Activated T-helper 17 cell treated with anti-CD3 and anti-CD28 coated beads, Interleukin-2, amount 50 U/mL, for 72 hours (primary cell): ENCODE measurements around the gene PGGHG. TPM values are rescaled to one million over a fixed set of nuclear protein-coding genes. Genes with fewer than 3 reads are reported as not detected.
"Not testable (repeated sequence)": the region's sequence is repeated elsewhere in the genome, so short reads cannot be mapped to it uniquely, and the experiment has no call there.

Experiments used
- ATAC-seq: fragments of 150-1000 bp; cut with Tn5 transposase; replicated peaks from 2 replicates; pipeline ENCODE4 v1.10.0; 2021; ENCODE audit warnings: mild to moderate bottlenecking, moderate library complexity
- H3K27ac Mint-ChIP-seq: one replicate; pipeline ENCODE4 v1.8.0; 2022; ENCODE audit warnings: mixed read lengths
- H3K27me3 Mint-ChIP-seq: one replicate; pipeline ENCODE4 v1.8.0; 2022; ENCODE audit warnings: mixed read lengths
- H3K36me3 Mint-ChIP-seq: one replicate; pipeline ENCODE4 v1.8.0; 2022; ENCODE audit warnings: low read depth, mild to moderate bottlenecking, mixed read lengths
- H3K4me1 Mint-ChIP-seq: one replicate; pipeline ENCODE4 v1.8.0; 2022; ENCODE audit warnings: mixed read lengths
- H3K4me3 Mint-ChIP-seq: one replicate; pipeline ENCODE4 v1.8.0; 2022; ENCODE audit warnings: mild to moderate bottlenecking, mixed read lengths
- H3K9me3 Mint-ChIP-seq: one replicate; pipeline ENCODE4 v1.8.0; 2022; ENCODE audit warnings: mixed read lengths
- total RNA-seq, 2 donors: library from RNA; stranded (reverse); gene quantifications; one replicate each; pipeline ENCODE4 v1.2.3, GENCODE V29; 2022

Gene PGGHG
- total RNA-seq, 2 donors from 2014 or later: 31.7 to 196 TPM

DNA sequence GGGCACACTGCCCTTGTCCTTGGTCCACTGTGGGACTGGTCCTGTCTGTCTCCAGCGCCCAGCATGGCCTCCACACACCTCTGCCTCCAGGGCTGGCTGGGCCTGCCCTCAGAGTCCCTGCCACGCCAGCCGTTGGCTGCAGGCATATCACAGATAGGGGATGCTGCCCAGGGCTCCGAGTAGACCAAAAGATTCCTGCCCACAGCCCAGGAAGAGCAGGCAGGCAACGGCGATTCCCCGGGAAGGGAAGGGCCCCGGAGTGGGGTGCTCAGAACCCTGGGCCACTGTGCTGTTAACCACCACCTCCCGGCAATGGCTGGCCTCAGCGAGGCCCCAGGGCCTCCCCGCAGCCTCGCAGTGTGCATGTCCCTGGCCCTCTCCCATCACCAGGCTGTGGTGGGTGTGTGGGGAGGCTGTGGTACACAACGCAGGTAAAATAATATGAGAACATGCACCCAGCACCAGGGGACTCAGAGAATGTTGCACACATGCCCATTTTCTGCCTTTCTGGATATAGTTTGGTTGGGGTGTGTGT, 8.2 kb downstream of the PGGHG start:
- H3K9me3 Mint-ChIP-seq: no peaks in the 10 kb centered on the region

DNA sequence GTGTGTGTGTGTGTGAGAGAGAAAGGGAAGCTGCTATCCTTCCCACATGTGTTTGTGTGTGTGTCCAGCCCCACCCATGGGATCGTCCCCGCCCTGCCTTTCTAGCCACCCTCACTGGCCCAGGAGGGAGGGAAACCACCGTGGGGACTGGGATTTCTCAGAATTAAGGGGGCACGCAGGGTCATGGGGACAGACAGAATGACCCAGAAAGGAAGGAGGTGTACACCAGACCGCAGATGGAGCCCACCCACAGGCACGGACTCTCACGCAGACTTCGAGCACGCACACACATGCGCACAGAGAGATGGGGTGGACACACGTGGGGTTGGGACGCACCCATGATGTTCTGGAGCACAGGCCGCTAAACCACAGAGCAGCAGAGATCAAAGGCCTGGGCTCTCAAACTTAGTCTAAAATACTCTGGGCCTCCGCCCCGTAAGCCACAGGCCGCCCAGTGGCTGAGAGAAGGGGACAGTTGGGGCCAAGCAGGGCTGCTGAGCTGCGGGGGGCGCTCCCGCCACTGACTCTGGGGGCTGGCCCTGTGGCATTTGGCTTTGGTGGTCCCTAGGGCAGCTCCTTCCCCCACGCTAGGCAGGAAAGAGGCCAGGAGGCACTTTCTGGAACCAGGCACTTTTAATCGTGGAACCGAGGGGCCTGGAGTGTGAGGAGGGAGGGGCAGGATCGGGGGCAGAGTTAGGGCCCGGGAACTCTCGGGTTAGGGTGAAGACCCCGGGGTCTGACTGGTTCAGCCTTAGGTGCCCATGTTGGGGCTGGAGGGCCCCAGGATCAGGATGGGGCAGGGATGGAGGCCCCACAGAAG, 8.9 kb downstream of the PGGHG start:
- H3K4me3 Mint-ChIP-seq: peak overlapping the region; percentile 51
- H3K9me3 Mint-ChIP-seq: no peaks in the 10 kb centered on the region
- peaks cover 4% of the 10 kb centered on the region for H3K27me3 Mint-ChIP-seq
- H3K4me1 Mint-ChIP-seq: peaks cover 10% of the 10 kb centered on the region
- H3K27ac Mint-ChIP-seq: peak overlapping the region; percentile 73
- peak; percentile 83 for ATAC-seq
- peaks cover 15% of the 10 kb centered on the region for H3K36me3 Mint-ChIP-seq

More for the DNA sequence above, 8.2 kb downstream of the PGGHG start:
- Mint-ChIP-seq H3K4me1 (peaks cover 5% of the 10 kb centered on the region), H3K27me3 (peaks cover 4% of the 10 kb centered on the region), H3K4me3 (peak overlapping the region; percentile 51), H3K27ac (peak overlapping the region; percentile 73), H3K36me3 (peaks cover 15% of the 10 kb centered on the region)
- ATAC-seq: peak; percentile 35

DNA sequence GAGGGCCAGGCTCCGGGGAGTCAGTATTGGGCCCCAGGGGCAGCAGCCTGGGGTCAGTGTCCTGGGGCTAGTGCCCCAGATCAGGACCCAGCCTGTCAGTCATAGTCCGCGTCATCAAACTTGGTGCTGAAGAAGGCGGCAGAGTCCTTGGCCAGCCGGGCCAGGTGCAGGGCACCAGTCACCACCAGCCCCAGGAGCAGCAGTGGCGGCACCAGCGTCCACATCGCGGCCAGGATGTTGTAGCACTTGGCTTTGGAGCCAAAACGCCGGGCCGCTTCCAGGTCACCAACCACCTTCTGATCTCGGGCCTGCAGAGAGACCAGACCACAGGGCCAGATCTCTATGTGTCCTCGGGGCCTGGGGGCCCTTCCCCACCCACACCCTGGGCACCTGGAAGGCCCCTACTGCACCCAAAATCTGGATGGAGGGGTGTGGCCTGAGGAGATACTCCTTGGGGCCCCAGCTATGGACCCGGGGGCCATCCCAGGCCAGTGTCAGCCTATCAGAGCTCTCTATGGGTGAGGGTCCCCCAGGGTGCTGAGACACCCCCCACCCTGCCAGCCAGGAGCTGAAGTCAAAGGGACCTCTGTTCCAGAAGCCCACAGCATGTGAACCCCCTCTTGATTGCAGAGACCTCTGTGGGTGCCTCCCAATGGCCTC, 9.6 kb downstream of the PGGHG start:
- H3K4me3 Mint-ChIP-seq: no peak overlapping the region
- H3K4me1 Mint-ChIP-seq: peaks cover 18% of the 10 kb centered on the region
- H3K9me3 Mint-ChIP-seq: no peaks in the 10 kb centered on the region
- peaks cover 15% of the 10 kb centered on the region for H3K36me3 Mint-ChIP-seq
- peaks cover 4% of the 10 kb centered on the region for H3K27me3 Mint-ChIP-seq
- ATAC-seq: no peak
- no peak overlapping the region for H3K27ac Mint-ChIP-seq

DNA sequence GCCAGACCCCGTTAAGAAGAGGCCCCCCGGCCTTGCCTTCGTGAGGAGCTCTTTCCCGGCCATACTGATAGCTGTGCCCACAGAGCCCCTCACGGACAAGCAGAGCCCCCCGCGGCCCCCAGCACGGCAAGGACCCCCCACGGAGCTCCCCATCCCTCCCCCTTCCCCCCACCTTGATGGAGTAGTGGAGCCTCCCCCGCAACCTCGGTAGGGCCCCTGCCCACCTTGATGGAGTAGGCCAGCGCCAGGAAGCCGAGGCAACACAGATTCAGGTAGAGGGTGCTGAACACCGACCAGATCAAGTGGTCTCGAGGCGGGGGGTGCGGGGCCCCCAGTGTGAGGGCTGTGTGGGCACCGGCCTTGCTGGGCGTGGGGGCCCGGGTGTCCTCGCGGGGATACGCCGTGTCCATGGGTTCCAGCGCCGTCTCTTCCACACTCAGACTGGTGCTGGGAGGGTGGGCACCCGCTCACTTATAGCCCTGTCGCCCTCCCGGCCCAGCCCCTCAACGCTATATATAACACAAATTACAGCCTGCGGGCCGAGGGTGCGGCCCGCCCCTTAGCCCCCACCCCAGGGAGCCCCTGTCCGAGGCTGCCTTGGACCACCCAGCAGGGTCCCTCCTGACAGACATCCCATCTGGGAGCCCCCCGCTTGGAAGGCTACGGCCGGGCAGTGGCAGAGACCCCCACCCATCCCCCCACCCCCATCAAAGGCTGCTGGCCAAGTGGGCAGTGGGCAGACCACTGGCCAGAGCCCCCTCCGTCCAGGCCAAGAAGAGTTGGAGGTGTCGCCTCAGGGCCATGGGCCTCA, 10.4 kb downstream of the PGGHG start, which contains the start of gene IFITM5:
TSS of gene IFITM5 (minus strand) at position 446 of the 811 bp plus-strand sequence. CDS start at position 410, 36 bp downstream.
- no peak within 1 kb of the TSS for H3K27ac Mint-ChIP-seq
- ATAC-seq: no peak
- peaks cover 8% of the 10 kb centered on the region for H3K36me3 Mint-ChIP-seq
- H3K4me3 Mint-ChIP-seq: no peak within 1 kb of the TSS
- H3K27me3 Mint-ChIP-seq: peaks cover 4% of the 10 kb centered on the region
- H3K9me3 Mint-ChIP-seq: no peaks in the 10 kb centered on the region
- H3K4me1 Mint-ChIP-seq: peaks cover 18% of the 10 kb centered on the region

DNA sequence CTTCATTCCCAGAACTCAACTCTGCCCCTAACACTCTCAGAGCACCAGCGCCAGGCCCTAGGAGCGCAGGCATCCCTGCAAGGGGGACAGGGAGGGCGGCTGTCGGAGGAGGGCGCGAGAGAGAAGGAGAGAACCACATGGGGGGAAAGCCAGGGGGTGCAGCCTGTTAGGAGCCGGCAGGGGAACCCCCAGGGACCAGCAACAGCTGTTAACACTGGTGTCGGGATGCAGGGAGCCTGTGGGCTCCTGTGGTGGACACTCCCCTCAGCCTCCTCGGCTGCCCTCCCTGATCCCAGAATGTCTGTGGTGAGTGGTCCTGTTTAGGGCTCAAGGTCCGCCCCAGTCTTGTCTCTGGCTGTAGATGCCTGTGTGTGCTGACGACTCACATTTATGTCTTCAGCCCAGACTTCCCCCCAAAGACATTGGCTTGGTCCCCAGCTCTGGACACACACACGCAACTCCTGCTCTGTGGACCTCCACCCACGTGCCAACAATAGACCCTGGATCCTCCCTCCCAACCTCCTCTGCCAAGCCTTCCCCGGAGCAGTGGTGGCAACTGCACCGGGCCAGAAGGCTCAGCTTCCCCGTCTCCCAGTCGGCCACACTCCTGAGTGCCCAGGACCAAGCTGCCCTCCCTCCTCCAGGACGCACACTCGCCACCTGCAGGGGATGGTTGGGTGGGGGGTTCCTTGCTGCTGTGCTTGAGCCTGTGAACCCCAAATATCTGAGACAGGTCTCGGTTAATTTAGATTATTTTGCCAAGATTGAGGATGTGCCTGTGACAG, 11.2 kb downstream of the PGGHG start:
- ATAC-seq: no peak
- Mint-ChIP-seq H3K4me3 (no peak overlapping the region), H3K9me3 (no peaks in the 10 kb centered on the region), H3K4me1 (peaks cover 18% of the 10 kb centered on the region), H3K27me3 (peaks cover 4% of the 10 kb centered on the region), H3K36me3 (no peaks in the 10 kb centered on the region), H3K27ac (no peak overlapping the region)

DNA sequence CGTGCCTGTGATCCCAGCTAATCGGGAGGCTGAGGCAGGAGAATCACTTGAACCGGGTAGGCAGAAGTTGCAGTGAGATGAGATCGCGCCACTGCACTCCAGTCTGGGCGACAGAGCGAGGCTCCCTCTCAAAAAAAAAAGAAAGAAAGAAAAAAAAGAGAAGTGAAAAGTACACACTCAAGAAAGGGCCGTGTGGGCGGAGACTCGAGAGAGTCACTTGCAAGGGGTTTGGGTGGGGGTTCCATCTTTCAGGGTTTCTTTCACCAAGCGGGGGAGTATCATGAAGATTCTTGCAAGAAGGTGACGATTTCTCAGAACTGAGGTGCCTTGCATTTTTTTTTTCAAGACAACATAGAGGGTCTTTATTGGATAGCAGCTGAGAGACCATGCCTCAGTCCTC, 14.4 kb downstream of the PGGHG start:
- ATAC-seq: no peak
- Mint-ChIP-seq H3K36me3 (peaks cover 4% of the 10 kb centered on the region), H3K27me3 (peaks cover 4% of the 10 kb centered on the region), H3K4me1 (peaks cover 18% of the 10 kb centered on the region), H3K4me3 (no peak overlapping the region), H3K27ac (peak overlapping the region; percentile 75), H3K9me3 (no peaks in the 10 kb centered on the region)

DNA sequence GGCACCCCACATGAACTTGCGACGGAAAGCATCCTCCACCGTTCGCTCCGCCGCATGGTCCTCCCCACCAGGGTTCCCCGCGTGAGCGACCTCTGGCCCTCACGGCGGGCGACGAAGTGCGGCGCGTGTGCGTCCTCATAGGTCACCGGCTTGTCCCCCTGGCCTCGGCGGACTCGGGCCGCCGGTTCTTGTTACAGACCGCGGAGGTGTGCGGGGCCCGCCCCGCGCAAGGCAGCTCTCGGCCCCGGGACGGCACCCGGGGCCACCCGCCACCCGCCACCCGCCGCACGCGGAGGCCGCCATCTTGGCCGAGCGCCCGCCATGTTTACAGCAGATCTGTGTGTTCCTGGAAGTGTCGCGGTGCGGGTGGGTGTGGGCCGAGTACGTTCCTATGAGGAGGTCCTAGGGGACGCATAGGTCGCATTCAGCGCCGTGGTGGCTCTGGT, 15.2 kb downstream of the PGGHG start:
- no peaks in the 10 kb centered on the region for H3K9me3 Mint-ChIP-seq
- peaks cover 18% of the 10 kb centered on the region for H3K4me1 Mint-ChIP-seq
- no peak overlapping the region for H3K4me3 Mint-ChIP-seq
- H3K27ac Mint-ChIP-seq: no peak overlapping the region
- H3K27me3 Mint-ChIP-seq: peaks cover 4% of the 10 kb centered on the region
- peaks cover 12% of the 10 kb centered on the region for H3K36me3 Mint-ChIP-seq
- no peak for ATAC-seq

DNA sequence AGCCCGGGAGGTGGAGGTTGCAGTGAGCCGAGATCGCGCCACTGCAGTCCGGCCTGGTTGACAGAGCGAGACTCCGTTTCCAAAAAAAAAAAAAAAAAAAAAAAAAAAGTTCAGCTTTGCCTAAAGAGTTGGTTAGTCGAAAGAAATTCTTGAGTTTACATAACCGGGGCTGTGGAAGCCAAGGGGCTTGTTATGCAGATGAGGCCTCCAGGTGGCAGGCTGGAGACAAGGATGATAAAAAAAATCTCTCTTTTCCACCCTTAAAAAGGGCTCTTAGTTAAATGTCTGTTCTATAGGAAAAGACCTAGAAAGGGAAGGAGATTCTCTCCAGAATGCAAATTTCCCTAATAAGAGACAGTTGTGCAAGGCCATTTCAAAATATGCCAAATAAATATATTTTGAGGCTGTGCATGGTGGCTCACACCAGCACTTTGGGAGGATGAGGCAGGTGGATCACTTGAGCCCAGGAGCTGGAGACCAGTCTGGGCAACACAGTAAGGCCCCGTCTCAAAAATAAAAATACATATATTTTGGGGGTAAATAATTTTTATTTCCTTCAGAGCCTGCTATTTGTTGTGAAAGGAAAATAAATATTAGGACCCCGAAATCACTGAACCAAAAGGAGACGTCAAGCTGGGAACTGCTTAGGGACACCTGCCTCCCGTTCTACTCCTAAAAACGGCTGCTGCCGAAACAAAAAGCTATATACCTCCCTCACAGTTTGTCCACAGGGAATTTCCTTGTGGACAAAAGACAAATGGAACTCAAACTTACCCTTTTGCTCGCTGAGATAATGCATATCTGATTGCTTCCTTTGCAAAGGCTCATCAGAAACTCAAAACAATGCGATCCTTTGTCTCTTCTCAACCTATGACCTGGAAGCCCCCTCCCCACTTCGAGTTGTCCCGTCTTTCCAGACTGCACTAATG, 16.3 kb downstream of the PGGHG start:
- H3K27me3 Mint-ChIP-seq: peaks cover 4% of the 10 kb centered on the region
- H3K4me1 Mint-ChIP-seq: peaks cover 21% of the 10 kb centered on the region
- no peaks in the 10 kb centered on the region for H3K9me3 Mint-ChIP-seq
- no peak overlapping the region for H3K4me3 Mint-ChIP-seq
- peaks cover 22% of the 10 kb centered on the region for H3K36me3 Mint-ChIP-seq
- H3K27ac Mint-ChIP-seq: no peak overlapping the region
- ATAC-seq: no peak

DNA sequence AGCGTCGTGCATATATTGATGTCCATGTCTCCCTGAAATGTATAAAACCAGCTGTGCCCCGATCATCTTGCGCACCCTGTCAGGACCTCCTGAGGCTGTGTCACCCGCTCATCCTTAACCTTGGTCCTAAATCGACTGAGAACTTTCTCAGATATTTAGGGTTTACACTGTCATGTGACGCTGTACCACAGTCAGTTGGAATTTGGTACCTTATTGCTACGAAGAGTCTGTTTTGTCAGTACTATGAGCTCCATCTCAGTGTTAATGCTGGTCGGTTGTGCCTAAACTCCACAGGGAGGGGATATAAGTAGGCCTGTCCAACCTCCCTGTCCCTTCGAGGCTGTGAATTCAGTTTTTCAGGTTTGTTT, 16.9 kb downstream of the PGGHG start:
- no peak for ATAC-seq
- Mint-ChIP-seq H3K4me3 (no peak overlapping the region), H3K4me1 (peaks cover 21% of the 10 kb centered on the region), H3K27ac (no peak overlapping the region), H3K27me3 (no peaks in the 10 kb centered on the region), H3K36me3 (peaks cover 22% of the 10 kb centered on the region), H3K9me3 (no peaks in the 10 kb centered on the region)

DNA sequence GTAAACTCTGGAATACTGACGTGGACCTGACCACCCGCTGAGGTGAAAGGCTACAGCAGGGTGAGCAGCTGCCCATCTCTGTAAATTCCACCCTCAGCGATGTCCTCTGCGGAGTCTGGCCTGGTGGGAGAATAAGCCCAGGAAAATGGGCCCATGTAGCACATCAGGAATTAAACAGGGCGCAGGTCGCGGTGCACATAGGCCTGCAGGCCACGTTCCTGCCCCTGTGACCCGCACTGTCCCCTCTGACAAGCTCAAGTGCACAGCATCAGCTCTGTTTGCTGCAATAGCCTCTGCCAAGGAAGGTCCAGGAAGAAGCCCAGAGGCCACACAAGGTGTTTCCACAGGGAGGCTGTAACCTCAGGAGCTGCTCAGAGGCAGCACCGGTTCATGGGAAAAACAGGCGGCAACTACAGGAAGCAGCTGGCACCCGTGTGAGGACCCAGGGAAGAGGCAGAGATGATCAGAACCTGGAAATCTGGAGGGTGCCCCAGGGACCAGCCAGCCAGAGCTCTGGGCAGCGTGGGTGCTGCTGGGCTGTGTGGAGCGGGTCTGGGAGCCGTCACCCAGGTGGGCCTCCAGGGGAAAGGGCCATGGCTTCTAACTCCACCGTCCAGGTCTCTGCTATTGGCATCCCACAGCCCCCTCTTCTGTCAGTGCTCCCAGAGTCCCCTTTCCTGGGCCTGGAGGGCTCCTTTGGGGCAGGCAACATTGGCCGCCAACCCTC, 17.9 kb downstream of the PGGHG start:
- Mint-ChIP-seq H3K4me3 (peak overlapping the region; percentile 92), H3K9me3 (no peaks in the 10 kb centered on the region), H3K27me3 (no peaks in the 10 kb centered on the region), H3K36me3 (peaks cover 22% of the 10 kb centered on the region), H3K27ac (no peak overlapping the region), H3K4me1 (peaks cover 22% of the 10 kb centered on the region)
- no peak for ATAC-seq

DNA sequence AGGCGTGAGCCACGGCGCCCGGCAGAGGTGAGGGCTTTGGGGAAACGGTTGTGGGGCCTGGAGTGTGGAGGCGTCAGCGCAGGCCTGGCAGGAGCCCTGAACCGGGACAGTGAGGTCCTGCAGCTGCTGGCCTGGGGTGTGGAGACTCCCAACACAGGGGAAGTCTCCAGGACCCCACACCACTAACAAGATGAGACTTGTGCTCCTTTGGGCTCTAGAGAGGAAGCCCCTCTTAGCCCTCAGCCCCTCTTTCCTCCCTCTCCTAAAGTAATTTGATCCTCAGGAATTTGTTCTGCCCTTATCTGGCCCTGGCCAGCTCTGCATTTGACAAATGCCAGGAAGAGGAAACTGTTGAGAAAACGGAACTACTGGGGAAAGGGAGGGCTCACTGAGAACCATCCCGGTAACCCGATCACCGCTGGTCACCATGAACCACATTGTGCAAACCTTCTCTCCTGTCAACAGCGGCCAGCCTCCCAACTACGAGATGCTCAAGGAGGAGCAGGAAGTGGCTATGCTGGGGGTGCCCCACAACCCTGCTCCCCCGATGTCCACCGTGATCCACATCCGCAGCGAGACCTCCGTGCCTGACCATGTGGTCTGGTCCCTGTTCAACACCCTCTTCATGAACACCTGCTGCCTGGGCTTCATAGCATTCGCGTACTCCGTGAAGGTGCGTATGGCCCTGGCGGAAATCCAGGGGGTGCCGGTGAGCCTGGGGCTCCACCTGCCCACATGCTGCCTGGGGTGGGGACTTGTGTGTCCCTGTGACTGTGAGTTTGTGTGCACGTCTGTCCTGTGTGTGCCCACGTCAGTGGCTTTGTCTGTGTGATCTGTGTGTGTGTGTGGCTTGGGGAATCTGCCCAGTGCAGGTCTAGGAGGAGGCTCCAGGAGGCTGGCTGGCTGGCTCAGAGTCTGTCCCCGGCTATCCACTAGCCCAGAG, 19.1 kb downstream of the PGGHG start, which contains the start of gene IFITM2:
TSS of gene IFITM2 (plus strand) at position 51 of the 943 bp plus-strand sequence. CDS start at position 428, 377 bp downstream.
- Mint-ChIP-seq H3K36me3 (peaks cover 26% of the 10 kb centered on the region), H3K27ac (peak within 1 kb of the TSS; percentile 90), H3K4me3 (peak within 1 kb of the TSS; percentile 92), H3K4me1 (peaks cover 24% of the 10 kb centered on the region)
- ATAC-seq: peak; percentile 65
- not testable (repeated sequence) for H3K9me3 Mint-ChIP-seq, H3K27me3 Mint-ChIP-seq
